ENCODE results near the gene ARFGAP1.
"Not testable (repeated sequence)": the region's sequence is repeated elsewhere in the genome, so short reads cannot be mapped to it uniquely, and the experiment has no call there.

ARFGAP1 gene

GRCh38 chr20:63333241-63333836 is 60.7 kb downstream of the ARFGAP1 start:
- H3K27ac Mint-ChIP-seq = no peak overlapping the region
- no peak for DNase-seq
- peaks cover 31% of the 10 kb centered on the region for H3K27me3 Mint-ChIP-seq
- no peak overlapping the region for H3K4me3 Mint-ChIP-seq
- no peaks in the 10 kb centered on the region for H3K4me1 Mint-ChIP-seq
- peaks cover 8% of the 10 kb centered on the region for H3K9me3 Mint-ChIP-seq
- ATAC-seq = no peak
- no peaks in the 10 kb centered on the region for H3K36me3 Mint-ChIP-seq (ENCODE audit: low read depth)

GRCh38 chr20:63334356-63334755 is 61.7 kb downstream of the ARFGAP1 start:
- H3K9me3 Mint-ChIP-seq = peaks cover 13% of the 10 kb centered on the region
- no peaks in the 10 kb centered on the region for H3K36me3 Mint-ChIP-seq (ENCODE audit: low read depth)
- peaks cover 35% of the 10 kb centered on the region for H3K27me3 Mint-ChIP-seq
- no peaks in the 10 kb centered on the region for H3K4me1 Mint-ChIP-seq
- ATAC-seq = no peak
- H3K4me3 Mint-ChIP-seq = no peak overlapping the region
- no peak for DNase-seq
- no peak overlapping the region for H3K27ac Mint-ChIP-seq

DNA sequence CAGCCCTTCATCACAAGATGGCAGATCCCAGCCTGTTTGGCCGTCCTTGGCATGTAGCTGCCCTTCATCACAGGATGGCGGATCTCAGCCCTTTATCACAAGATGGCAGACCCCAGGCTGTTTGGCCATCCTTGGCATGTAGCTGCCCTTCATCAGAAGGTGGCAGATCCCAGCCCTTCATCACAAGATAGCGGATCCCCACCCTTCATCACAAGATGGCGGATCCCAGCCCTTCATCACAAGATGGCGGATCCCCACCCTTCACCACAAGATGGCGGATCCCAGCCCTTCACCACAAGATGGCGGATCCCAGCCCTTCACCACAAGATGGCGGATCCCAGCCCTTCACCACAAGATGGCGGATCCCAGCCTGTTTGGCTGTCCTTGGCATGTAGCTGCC is 62.4 kb downstream of the ARFGAP1 start:
- H3K27ac Mint-ChIP-seq; DNase-seq; H3K36me3 Mint-ChIP-seq (ENCODE audit: low read depth); ATAC-seq; H3K4me3 Mint-ChIP-seq; H3K4me1 Mint-ChIP-seq: not testable (repeated sequence)
- peaks cover 20% of the 10 kb centered on the region for H3K9me3 Mint-ChIP-seq
- peaks cover 35% of the 10 kb centered on the region for H3K27me3 Mint-ChIP-seq

GRCh38 chr20:63335711-63336110 is 63.1 kb downstream of the ARFGAP1 start:
- H3K9me3 Mint-ChIP-seq = peaks cover 23% of the 10 kb centered on the region
- H3K36me3 Mint-ChIP-seq (ENCODE audit: low read depth) = no peaks in the 10 kb centered on the region
- H3K4me1 Mint-ChIP-seq = no peaks in the 10 kb centered on the region
- no peak overlapping the region for H3K4me3 Mint-ChIP-seq
- no peak for DNase-seq
- H3K27me3 Mint-ChIP-seq = peaks cover 35% of the 10 kb centered on the region
- no peak for ATAC-seq
- no peak overlapping the region for H3K27ac Mint-ChIP-seq

DNA sequence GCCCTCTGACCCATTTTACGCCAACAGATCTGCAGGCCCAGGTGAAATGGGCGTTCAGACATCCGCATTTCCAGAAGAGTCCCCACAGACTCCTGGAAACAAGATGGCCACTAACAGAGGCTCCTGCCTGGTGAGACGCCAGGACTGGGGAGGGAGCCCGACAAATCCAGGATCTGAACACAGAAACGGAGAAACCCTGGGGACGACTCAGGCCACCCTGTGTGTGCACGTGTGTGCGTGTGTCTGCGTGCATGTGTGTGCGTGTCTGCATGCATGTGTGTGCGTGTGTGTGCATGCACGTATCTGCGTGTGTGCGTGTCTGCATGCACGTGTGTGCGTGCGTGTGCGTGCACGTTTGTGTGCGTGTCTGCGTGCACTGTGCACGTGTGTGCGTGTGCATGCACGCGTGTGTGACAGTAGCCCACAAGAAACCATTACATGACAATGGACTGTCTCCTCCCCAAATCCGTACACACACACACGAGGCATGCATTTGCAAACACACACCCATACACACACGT is 63.7 kb downstream of the ARFGAP1 start:
- H3K4me3 Mint-ChIP-seq = no peak overlapping the region

DNA sequence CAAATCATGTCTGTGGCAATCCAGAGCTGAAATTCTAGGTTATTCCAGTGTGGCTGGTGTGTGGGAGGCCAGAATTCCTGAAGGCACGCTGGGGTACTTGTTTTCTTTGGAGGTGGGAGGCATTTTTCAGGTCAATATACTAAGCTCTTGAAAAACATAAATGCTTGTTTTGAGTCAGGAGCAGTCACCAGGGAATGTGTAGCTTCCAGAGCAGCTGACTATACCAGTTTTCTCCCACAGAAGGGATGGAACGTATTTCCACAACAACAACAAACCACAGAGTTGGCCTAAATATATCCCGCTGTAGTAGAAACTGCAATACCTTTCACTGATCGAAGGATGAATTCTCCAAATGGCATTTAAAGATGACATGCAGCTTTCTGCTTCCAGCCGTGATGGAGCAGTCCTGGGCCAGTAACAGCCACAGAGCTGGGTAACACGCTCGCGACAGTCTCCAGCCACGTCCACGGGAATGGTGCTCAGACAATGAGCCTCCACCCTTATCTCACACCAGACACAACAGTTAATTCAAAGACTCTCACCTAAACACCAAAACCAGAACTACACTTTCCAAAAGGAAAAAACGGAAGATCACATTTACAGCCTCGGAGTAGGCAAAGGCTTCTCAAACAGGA is 65.3 kb downstream of the ARFGAP1 start:
- H3K36me3 Mint-ChIP-seq (ENCODE audit: low read depth) = no peaks in the 10 kb centered on the region
- DNase-seq (no peak), ATAC-seq (no peak)
- H3K4me1 Mint-ChIP-seq = no peaks in the 10 kb centered on the region
- peaks cover 14% of the 10 kb centered on the region for H3K9me3 Mint-ChIP-seq
- no peak overlapping the region for H3K4me3 Mint-ChIP-seq
- H3K27ac Mint-ChIP-seq = no peak overlapping the region
- H3K27me3 Mint-ChIP-seq = peaks cover 29% of the 10 kb centered on the region

More for the DNA sequence above, 63.7 kb downstream of the ARFGAP1 start:
- Mint-ChIP-seq H3K4me1 (no peaks in the 10 kb centered on the region), H3K9me3 (peaks cover 23% of the 10 kb centered on the region), H3K36me3 (ENCODE audit: low read depth) (no peaks in the 10 kb centered on the region), H3K27ac (no peak overlapping the region), H3K27me3 (peaks cover 35% of the 10 kb centered on the region)
- ATAC-seq = no peak
- DNase-seq = no peak
